Mesenteric fat pad (tissue), 1 donor: ENCODE measurements around the gene FNDC5. TPM values are rescaled to one million over a fixed set of nuclear protein-coding genes. Genes with fewer than 3 reads are reported as not detected.

Experiments used
- DNase-seq: peaks from one replicate; pipeline ENCODE4 v3.0.0-alpha.2; 2020; ENCODE audit warnings: low spot score
- total RNA-seq: library from RNA; stranded (reverse); fragmentation: NEBNext Ultra II Directional; extraction: Animal tissue kit (Norgen Biotek cat#: 25700); gene quantifications from one replicate; pipeline ENCODE4 v1.2.1, GENCODE V29; 2021
- donor health status: DM: yes; HTN: yes; CAD: no.

Gene FNDC5
- total RNA-seq, 1 donor from 2014 or later, result 0.96 TPM

GRCh38 chr1:32817159-32817814 is 53.4 kb downstream of the FNDC5 start, which contains the start of the genes S100PBP and YARS1:
TSS of gene S100PBP (plus strand) at chr1:32817653. CDS start at chr1:32826100, 8,447 bp downstream.
TSS of gene YARS1 (minus strand) at chr1:32817358. CDS start at chr1:32817244, 114 bp downstream.
- DNase-seq, result peak; percentile 100

DNA sequence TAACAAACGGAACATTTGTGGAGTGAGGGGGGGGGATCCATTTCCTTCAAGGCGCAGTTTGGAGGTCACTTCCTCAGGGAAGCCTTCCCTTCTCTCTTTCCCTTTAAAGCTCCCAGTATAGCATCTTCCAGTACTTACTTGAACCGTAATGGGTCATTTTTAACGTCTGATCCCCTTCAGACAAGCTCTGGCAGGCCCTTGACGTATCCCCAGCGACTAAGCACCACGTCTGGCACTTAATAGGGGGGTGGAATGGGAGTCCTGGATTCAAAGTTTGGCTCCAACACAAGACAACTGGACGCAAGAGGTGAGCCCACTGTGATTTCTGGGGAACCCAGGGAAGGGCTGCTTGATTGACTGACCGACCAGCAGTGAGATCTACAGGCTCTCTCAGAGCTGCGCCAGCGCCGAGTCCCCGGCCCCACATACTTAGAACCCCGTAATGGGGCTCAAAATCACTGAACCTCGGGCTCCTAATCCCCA is 54.0 kb downstream of the FNDC5 start:
- no peak for DNase-seq

- no peak for DNase-seq
Measured at GRCh38 chr1:32813941-32814739, 56.6 kb downstream of the FNDC5 start.

Other genes starting within 250 kb of the FNDC5 start
- gene ZBTB8OS, start 220.4 kb downstream of the FNDC5 start, total RNA-seq, result 32.8 TPM
- gene RBBP4, start 219.7 kb downstream of the FNDC5 start, total RNA-seq, result 95.2 TPM
- 27.1 TPM for gene SYNC, start 168.1 kb downstream of the FNDC5 start, total RNA-seq
- 125 TPM for gene YARS1, start 53.6 kb downstream of the FNDC5 start, total RNA-seq
- 25.0 TPM for gene S100PBP, start 53.3 kb downstream of the FNDC5 start, total RNA-seq
- not detected for gene HPCA, start 15.6 kb upstream of the FNDC5 start, total RNA-seq
- 26.8 TPM for gene TMEM54, start 30.5 kb upstream of the FNDC5 start, total RNA-seq
- 23.5 TPM for gene RNF19B, start 93.9 kb upstream of the FNDC5 start, total RNA-seq
- 159 TPM for gene AK2, start 166.0 kb upstream of the FNDC5 start, total RNA-seq
- gene AZIN2, start 210.2 kb upstream of the FNDC5 start, total RNA-seq, result 2.1 TPM